Liver (tissue), 9 donors: ENCODE data around the gene PCMTD2. TPM values are rescaled to one million over a fixed set of nuclear protein-coding genes. Genes with fewer than 3 reads are reported as not detected.

Experiments
- DNase-seq: peaks from one replicate; pipeline ENCODE4 v3.0.0-alpha.2; 2017; ENCODE audit warnings: low spot score
- H3K27ac ChIP-seq, 2 donors: one replicate each; pipeline ENCODE4 v1.7.0; 2013; ENCODE audit warnings: inconsistent platforms in 2 of 2, low read length in 2 of 2, control low read depth in 1 of 2, low read depth in 1 of 2, mild to moderate bottlenecking in 1 of 2
- H3K27me3 ChIP-seq, 4 donors: one replicate each; pipeline versions ENCODE4 v1.6.1 to v1.7.0; 2013; ENCODE audit warnings: low read length in 3 of 4, inconsistent platforms in 1 of 4, mild to moderate bottlenecking in 1 of 4, moderate library complexity in 1 of 4; ENCODE audit not compliant: control insufficient read depth in 4 of 4, insufficient read depth in 4 of 4
- H3K36me3 ChIP-seq, 4 donors: one replicate each; pipeline versions ENCODE4 v1.6.1 to v1.7.0; 2013; ENCODE audit warnings: low read length in 3 of 4, mild to moderate bottlenecking in 3 of 4, low read depth in 1 of 4, moderate library complexity in 1 of 4; ENCODE audit not compliant: control insufficient read depth in 4 of 4, insufficient read depth in 3 of 4
- H3K4me1 ChIP-seq, 4 donors: one replicate each; pipeline versions ENCODE4 v1.6.1 to v1.7.0; 2013; ENCODE audit warnings: low read length in 3 of 4, mild to moderate bottlenecking in 3 of 4, moderate library complexity in 1 of 4; ENCODE audit not compliant: control insufficient read depth in 4 of 4, insufficient read depth in 4 of 4
- H3K4me3 ChIP-seq, 3 donors: one replicate each; pipeline versions ENCODE4 v1.6.1 to v1.7.0; 2013; ENCODE audit warnings: low read length in 3 of 3, control low read depth in 1 of 3, low read depth in 1 of 3, mild to moderate bottlenecking in 1 of 3
- H3K9ac ChIP-seq, 2 donors: one replicate each; pipeline ENCODE4 v1.7.0; 2013; ENCODE audit warnings: low read length in 2 of 2, mild to moderate bottlenecking in 2 of 2, moderate library complexity in 2 of 2, control low read depth in 1 of 2, low read depth in 1 of 2
- H3K9me3 ChIP-seq, 4 donors: one replicate each; pipeline versions ENCODE4 v1.6.1 to v1.7.0; 2013; ENCODE audit warnings: low read length in 3 of 4; ENCODE audit not compliant: control insufficient read depth in 4 of 4
- EGR1 ChIP-seq, 2 donors: IDR thresholded peaks; 2 replicates each; pipeline ENCODE4 v1.6.1; 2016 to 2018; ENCODE audit warnings: antibody characterized with exemption in 2 of 2, low read depth in 2 of 2
- FOXA1 ChIP-seq: IDR thresholded peaks from 2 replicates; pipeline ENCODE4 v1.6.1; 2016; ENCODE audit warnings: antibody characterized with exemption
- FOXA2 ChIP-seq: IDR thresholded peaks from 2 replicates; pipeline ENCODE4 v1.6.1; 2016; ENCODE audit warnings: antibody characterized with exemption
- GABPA ChIP-seq, 2 donors: IDR thresholded peaks in 1 of 2; conservative IDR thresholded peaks in 1 of 2; 2 replicates each; pipeline ENCODE4 v1.6.1; 2016; ENCODE audit warnings: antibody characterized with exemption in 2 of 2, mild to moderate bottlenecking in 1 of 2, moderate library complexity in 1 of 2
- HNF4A ChIP-seq, 2 donors: conservative IDR thresholded peaks; 2 replicates each; pipeline ENCODE4 v1.6.1; 2016; ENCODE audit warnings: antibody characterized with exemption in 2 of 2, mild to moderate bottlenecking in 2 of 2
- JUND ChIP-seq, 2 donors: IDR thresholded peaks; 2 replicates each; pipeline ENCODE4 v1.6.1; 2016; ENCODE audit warnings: antibody characterized with exemption in 2 of 2
- NR2F2 ChIP-seq: IDR thresholded peaks from 2 replicates; pipeline ENCODE4 v1.6.1; 2016; ENCODE audit warnings: antibody characterized with exemption
- RAD21 ChIP-seq, 2 donors: IDR thresholded peaks; 2 replicates each; pipeline ENCODE4 v1.6.1; 2016; ENCODE audit warnings: antibody characterized with exemption in 2 of 2, mild to moderate bottlenecking in 2 of 2
- RXRA ChIP-seq, 2 donors: IDR thresholded peaks; 2 replicates each; pipeline ENCODE4 v1.6.1; 2017 to 2018; ENCODE audit warnings: antibody characterized with exemption in 2 of 2, mild to moderate bottlenecking in 1 of 2
- SP1 ChIP-seq: IDR thresholded peaks from 2 replicates; pipeline ENCODE4 v1.6.1; 2018; ENCODE audit warnings: antibody characterized with exemption, mild to moderate bottlenecking
- TAF1 ChIP-seq: conservative IDR thresholded peaks from 2 replicates; pipeline ENCODE4 v1.6.1; 2016; ENCODE audit warnings: antibody characterized with exemption, mild to moderate bottlenecking
- YY1 ChIP-seq: IDR thresholded peaks from 2 replicates; pipeline ENCODE4 v1.6.1; 2016; ENCODE audit warnings: antibody characterized with exemption, mild to moderate bottlenecking
- WGBS: extraction: QIAGEN DNeasy Blood & Tissue Kit; methylation state at CpG from one replicate; pipeline ENCODE4 v1.1.7; 2013; 5-methylcytosine and 5-hydroxymethylcytosine counted together
- polyA plus RNA-seq, 2 donors: library from polyadenylated mRNA; stranded (reverse) in 1 of 2; unstranded in 1 of 2; fragments of 200-250 nt in 1 of 2; fragments of >200 nt in 1 of 2; fragmentation: Nextera tagmentation in 1 of 2; extraction: Ambion mirVana in 1 of 2; gene quantifications; one replicate each; pipeline versions ENCODE4 v1.2.1 to v1.2.3, GENCODE V29; 2013 to 2015
- total RNA-seq, 2 donors: library from RNA; depleted of rRNA; stranded (reverse); fragments of >200 nt; gene quantifications; one replicate each; pipeline ENCODE4 v1.2.3, GENCODE V29; 2014
- TF ChIP-seq, protein P1 (sequence below): IDR thresholded peaks from 2 replicates; pipeline ENCODE4 v1.6.1; 2016; ENCODE audit warnings: antibody characterized with exemption, mild to moderate bottlenecking
- TF ChIP-seq, protein P2 (sequence below): fragments of 150-350 bp; IDR thresholded peaks from 2 replicates; pipeline ENCODE4 v1.5.1; 2017; ENCODE audit warnings: improper control_type of control experiment, low read depth, low read length; ENCODE audit not compliant: missing input control
- TF ChIP-seq, protein P3 (sequence below): IDR thresholded peaks from 2 replicates; pipeline ENCODE4 v1.6.1; 2016; ENCODE audit warnings: antibody characterized with exemption
- TF ChIP-seq, protein P4 (sequence below): IDR thresholded peaks from 2 replicates; pipeline ENCODE4 v1.6.1; 2016; ENCODE audit warnings: antibody characterized with exemption
- TF ChIP-seq, protein P5 (sequence below): IDR thresholded peaks from 2 replicates; pipeline ENCODE4 v1.6.1; 2016; ENCODE audit warnings: antibody characterized with exemption
- donor health status: healthy.
- donor health status: healthy.
- donor health status: healthy.
- donor health status: healthy.
- donor health status: healthy.

The PCMTD2 gene
- total and polyA plus RNA-seq, 4 donors = 12.7 to 74.4 (median 25.4) TPM

DNA sequence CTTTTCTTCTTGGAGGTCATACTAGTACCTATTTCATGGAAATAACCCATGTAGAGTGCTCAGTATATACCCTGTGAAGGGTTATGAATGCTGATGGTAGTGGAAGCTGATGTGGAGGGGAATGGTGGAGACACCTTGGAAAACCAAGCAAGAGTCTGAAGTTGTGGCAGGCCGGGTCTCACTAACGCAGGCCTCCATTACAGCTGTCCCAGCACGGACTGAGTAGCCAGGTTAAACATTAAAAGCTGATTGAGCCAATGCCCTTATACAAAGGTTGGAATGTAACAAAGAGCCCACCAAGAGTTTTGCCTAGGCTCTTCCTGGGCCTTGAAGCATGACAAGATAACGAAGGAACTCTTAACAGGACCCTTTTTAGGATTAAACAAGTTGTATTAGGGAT is 2.1 kb upstream of the PCMTD2 start:
- Histone ChIP-seq H3K9me3 (no peaks in the 10 kb centered on the region), H3K36me3 (no peaks in the 10 kb centered on the region), H3K27me3 (no peaks in the 10 kb centered on the region), H3K9ac (no peak overlapping the region), H3K4me3 (no peak overlapping the region), H3K4me1 (peaks cover 0 to 25% (median 16%) of the 10 kb centered on the region in 4 donors), H3K27ac (no peak overlapping the region)
- 67% methylated on average over 4 of the region's 4 CpGs for WGBS
- no peak for DNase-seq
- TF ChIP-seq EGR1 (IDR thresholded peaks at IDR 0.05; ENCODE audit: low read depth in 2 of 2) (no peak), NR2F2 (no peak), FOXA2 (no peak), RAD21 (IDR thresholded peaks at IDR 0.05) (no peak), GABPA (IDR thresholded peaks at IDR 0.05 in 1 of 2, conservative IDR thresholded peaks at IDR 0.05 in 1 of 2) (no peak), SP1 (no peak), HNF4A (conservative IDR thresholded peaks at IDR 0.05) (no peak), JUND (IDR thresholded peaks at IDR 0.05) (no peak), RXRA (IDR thresholded peaks at IDR 0.05) (no peak), TAF1 (no peak), FOXA1 (no peak), YY1 (no peak)
- TF ChIP-seq, protein P1, sequence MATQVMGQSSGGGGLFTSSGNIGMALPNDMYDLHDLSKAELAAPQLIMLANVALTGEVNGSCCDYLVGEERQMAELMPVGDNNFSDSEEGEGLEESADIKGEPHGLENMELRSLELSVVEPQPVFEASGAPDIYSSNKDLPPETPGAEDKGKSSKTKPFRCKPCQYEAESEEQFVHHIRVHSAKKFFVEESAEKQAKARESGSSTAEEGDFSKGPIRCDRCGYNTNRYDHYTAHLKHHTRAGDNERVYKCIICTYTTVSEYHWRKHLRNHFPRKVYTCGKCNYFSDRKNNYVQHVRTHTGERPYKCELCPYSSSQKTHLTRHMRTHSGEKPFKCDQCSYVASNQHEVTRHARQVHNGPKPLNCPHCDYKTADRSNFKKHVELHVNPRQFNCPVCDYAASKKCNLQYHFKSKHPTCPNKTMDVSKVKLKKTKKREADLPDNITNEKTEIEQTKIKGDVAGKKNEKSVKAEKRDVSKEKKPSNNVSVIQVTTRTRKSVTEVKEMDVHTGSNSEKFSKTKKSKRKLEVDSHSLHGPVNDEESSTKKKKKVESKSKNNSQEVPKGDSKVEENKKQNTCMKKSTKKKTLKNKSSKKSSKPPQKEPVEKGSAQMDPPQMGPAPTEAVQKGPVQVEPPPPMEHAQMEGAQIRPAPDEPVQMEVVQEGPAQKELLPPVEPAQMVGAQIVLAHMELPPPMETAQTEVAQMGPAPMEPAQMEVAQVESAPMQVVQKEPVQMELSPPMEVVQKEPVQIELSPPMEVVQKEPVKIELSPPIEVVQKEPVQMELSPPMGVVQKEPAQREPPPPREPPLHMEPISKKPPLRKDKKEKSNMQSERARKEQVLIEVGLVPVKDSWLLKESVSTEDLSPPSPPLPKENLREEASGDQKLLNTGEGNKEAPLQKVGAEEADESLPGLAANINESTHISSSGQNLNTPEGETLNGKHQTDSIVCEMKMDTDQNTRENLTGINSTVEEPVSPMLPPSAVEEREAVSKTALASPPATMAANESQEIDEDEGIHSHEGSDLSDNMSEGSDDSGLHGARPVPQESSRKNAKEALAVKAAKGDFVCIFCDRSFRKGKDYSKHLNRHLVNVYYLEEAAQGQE = no peak
- TF ChIP-seq, protein P2, sequence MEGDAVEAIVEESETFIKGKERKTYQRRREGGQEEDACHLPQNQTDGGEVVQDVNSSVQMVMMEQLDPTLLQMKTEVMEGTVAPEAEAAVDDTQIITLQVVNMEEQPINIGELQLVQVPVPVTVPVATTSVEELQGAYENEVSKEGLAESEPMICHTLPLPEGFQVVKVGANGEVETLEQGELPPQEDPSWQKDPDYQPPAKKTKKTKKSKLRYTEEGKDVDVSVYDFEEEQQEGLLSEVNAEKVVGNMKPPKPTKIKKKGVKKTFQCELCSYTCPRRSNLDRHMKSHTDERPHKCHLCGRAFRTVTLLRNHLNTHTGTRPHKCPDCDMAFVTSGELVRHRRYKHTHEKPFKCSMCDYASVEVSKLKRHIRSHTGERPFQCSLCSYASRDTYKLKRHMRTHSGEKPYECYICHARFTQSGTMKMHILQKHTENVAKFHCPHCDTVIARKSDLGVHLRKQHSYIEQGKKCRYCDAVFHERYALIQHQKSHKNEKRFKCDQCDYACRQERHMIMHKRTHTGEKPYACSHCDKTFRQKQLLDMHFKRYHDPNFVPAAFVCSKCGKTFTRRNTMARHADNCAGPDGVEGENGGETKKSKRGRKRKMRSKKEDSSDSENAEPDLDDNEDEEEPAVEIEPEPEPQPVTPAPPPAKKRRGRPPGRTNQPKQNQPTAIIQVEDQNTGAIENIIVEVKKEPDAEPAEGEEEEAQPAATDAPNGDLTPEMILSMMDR = no peak
- TF ChIP-seq, protein P3, sequence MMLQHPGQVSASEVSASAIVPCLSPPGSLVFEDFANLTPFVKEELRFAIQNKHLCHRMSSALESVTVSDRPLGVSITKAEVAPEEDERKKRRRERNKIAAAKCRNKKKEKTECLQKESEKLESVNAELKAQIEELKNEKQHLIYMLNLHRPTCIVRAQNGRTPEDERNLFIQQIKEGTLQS = no peak
- TF ChIP-seq, protein P4, sequence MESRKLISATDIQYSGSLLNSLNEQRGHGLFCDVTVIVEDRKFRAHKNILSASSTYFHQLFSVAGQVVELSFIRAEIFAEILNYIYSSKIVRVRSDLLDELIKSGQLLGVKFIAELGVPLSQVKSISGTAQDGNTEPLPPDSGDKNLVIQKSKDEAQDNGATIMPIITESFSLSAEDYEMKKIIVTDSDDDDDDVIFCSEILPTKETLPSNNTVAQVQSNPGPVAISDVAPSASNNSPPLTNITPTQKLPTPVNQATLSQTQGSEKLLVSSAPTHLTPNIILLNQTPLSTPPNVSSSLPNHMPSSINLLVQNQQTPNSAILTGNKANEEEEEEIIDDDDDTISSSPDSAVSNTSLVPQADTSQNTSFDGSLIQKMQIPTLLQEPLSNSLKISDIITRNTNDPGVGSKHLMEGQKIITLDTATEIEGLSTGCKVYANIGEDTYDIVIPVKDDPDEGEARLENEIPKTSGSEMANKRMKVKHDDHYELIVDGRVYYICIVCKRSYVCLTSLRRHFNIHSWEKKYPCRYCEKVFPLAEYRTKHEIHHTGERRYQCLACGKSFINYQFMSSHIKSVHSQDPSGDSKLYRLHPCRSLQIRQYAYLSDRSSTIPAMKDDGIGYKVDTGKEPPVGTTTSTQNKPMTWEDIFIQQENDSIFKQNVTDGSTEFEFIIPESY = no peak
- TF ChIP-seq, protein P5, sequence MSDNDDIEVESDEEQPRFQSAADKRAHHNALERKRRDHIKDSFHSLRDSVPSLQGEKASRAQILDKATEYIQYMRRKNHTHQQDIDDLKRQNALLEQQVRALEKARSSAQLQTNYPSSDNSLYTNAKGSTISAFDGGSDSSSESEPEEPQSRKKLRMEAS = no peak
